Amygdala (tissue), 56 donors: Measurements from ENCODE around the gene SND1.

Experiments
- DNase-seq, 56 donors: peaks; one replicate each; lab custom pipeline; 2025; lab: John Stamatoyannopoulos, UW

SND1 gene

GRCh38 chr7:127760436-127761031 is 108.5 kb downstream of the SND1 start:
- DNase-seq: no peak

GRCh38 chr7:127761196-127761595 is 109.2 kb downstream of the SND1 start:
- no peak for DNase-seq

DNA sequence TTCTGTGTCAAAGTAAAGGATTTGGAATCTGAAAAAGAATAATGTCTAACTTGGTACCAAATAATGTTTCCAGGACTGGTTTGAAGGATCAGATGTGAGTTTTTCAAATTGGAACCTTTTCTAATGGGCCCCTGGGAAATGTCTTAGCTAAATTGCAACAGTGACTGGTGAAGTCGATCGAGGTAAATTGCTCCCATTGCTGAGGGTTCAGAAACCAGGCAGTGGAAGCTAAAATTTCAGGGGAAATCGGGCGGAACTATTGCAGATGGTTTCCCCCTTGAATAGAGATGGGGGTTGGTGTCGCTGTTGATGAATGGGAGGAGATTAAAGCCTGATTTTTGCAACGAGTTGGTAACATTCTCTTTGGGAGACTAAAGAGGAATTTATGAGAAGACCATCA is 112.7 kb downstream of the SND1 start:
- DNase-seq: no peak

DNA sequence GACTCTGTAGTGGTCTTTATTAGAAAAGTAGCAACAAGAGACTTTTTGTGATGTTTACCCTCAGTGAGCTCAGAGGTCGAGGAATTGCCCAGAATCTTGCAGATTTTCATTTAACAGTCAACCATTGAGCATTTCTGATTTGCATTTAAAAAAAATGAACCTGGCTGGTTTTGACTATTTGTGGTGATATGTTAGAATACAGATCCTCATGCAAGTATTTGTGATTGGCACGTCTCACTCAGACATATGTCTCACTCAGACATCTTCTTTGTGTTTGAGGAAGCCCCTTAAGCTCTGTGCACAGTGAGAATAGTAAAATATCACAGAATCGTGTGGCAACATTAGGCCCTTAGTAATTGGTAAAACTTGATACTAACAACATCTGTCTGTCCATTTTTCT is 113.2 kb downstream of the SND1 start:
- no peak for DNase-seq

DNA sequence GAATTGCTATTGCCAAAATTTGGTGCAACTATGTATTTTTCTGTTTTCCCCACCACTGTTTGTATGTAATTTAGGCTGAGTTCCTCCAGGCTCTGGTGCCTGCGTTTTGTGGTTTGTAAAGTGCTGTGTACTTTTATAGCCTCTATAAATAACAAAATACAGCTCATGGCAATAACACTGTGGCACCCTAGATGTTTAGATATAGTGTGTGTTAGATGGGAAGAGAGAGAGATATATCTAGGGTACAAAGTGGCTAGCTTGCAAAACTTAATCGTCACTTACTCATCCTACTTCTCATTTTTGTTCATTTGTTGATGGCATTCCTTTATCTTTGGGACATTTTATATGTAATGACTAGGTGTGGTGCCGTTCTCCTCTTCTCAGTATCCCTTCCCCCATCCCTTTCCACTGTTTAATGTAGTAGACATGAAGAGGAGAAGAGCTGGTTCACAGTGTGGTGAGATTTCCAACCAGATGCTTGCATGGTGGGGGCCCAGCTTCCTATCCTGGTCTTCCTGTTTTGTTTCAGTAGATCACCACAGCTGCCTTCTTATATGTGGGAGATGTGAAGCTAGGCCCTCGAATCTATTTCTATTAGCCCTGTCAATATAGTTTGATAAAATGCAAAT is 115.0 kb downstream of the SND1 start:
- DNase-seq: no peak

DNA sequence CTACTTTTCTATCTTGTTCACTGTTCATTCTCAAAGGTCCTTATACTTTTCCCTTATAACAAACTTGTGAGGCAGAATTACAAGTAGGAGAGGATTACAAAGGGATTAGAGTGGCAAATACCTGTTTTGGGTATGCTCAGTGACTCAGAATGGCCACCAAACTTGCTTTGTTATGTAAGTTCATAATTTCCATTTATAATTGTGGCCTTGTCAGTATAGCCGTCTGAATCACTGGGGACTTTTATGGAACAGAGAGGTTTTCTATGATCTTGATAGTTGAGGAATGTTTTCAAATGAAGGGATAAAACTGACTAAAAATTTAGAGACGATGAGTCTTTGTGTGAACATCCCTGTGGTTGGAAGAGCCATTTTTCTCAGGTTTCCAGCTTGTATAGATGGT is 116.2 kb downstream of the SND1 start:
- no peak for DNase-seq

DNA sequence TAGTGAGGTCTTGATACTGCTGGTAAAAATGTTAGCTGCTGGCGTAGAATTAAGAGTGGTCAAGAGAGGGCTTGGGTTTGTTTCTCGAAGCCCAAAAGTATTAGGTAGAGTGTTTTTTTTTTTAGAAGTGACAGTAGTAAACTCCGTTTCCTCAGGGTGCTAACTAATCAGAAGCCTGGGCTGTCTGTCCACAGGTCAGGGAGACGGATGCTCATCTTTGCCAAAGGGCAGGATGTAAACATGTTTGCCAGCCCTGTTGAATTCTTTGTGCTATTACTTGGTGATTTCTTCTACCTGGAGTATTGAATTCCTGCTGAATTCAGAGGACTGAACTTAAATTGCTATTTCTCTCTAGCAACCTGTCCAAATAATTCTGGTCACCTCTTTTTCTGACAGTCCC is 117.1 kb downstream of the SND1 start:
- no peak for DNase-seq

DNA sequence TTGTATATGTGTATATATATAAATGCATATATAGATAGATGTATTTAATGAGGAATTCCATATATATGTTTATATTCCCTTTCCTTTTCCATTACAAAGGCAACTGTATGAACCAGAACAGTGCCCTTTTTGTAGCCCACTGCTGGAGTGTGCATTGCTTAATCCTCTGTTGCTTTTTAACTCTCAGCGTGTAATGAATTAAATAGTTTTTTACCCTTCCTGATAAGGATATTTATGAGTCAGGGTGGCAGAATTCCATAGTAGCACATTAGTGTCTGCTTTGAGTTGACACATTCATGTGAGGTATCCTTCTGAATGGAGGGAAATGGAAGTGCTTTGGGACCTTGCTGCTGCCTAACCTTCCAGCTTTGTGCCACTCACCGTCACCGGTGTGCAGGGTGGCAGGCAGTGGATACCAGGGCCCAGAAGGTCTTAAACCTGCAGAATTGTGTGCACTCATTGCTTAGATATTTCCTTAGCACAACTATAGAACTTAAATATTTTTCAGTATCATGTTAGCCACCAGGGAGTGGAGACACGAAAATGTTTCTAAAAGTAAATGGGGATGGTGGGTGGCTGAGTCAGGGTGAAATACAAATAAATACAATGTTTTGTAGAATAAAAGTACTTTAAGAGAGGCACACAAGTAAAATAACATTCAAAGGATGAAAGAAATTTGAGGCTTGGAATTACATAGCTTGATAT is 117.9 kb downstream of the SND1 start:
- no peak for DNase-seq

DNA sequence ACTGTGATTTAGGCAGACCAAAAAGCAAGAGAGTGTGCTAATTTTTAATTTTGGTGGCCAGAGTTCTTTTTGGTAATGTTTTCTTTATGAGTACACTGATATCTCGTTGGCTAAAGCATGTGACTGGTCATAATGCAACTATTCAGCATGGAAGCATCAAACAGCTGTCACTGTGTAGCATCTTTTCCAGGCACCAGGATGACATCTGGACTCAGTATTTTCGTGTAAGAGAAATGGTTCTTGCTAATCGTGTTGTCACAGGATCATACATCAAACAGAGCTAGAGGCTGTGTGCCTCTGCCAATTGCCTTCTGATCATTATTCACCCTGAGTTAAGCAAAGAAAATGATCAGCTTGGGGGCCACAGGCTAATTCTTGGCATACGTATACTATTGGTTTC is 118.9 kb downstream of the SND1 start:
- DNase-seq: peak in 1 of 56 donors; percentile 6

GRCh38 chr7:127771707-127772106 is 119.7 kb downstream of the SND1 start:
- no peak for DNase-seq

DNA sequence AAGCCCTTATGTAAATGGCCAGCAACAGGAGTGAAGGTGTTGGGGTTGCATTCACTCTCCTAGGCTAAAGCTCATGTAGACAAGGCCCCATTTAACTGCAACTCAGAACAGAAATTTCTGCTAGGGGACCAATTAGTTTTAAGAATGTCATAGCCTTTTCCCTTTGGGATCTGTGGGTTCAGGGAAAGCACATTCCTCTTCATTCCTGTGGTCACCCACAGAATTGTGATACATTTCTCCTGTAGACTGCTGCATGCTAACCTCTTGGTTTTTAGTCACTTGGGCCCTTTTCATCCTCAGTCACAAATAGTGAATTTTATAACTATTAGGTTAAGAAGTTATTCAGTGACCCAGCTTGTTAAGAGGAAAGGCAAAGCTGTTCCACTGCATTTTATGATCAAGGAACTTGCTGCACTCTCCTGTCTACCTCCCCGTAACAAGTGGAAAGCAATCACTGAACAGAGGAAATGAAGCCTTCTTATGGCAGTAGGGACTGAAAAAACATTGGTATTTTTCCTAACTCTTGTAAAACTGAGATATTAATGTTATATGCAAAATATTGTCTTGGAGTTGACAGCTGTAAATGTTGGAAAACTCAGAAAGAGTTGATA is 124.9 kb downstream of the SND1 start:
- DNase-seq: no peak

DNA sequence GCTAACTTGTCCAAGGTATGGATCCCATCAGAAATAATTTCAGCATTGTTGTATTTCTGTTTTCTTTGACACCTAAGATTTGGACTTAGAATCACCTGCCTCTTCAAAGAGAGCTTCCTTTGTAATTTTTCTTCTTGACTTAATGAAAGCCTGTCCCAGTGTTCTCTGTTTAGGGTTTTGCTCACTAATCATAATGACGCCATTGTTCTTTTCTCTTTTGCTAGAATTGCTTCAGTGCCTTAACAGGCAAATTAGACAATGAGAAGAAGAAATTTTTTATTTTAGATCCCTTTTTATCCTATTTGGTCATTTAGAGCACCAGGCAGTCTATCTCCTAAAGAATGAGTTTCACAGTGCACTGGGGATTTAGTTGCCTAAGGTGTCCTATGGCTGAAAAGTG is 128.5 kb downstream of the SND1 start:
- DNase-seq: no peak

DNA sequence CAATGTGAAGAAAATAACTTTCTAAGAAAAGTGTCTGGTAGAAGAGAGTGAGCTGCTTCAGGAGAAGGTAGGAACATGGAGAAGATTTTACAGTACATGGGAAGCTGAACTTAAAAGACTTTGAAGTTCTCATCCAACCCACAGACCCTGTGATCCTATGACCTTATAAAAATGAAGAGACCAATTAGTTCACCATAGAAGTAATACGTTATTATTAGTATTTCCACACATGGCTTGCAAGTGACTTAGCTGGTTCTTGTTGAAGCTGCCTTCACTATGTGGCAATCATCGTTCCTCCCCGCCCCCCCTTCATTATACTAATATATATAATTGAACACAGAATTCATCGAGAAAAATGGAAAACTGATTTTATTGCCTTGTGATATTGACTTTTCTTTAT is 129.1 kb downstream of the SND1 start:
- DNase-seq: no peak

DNA sequence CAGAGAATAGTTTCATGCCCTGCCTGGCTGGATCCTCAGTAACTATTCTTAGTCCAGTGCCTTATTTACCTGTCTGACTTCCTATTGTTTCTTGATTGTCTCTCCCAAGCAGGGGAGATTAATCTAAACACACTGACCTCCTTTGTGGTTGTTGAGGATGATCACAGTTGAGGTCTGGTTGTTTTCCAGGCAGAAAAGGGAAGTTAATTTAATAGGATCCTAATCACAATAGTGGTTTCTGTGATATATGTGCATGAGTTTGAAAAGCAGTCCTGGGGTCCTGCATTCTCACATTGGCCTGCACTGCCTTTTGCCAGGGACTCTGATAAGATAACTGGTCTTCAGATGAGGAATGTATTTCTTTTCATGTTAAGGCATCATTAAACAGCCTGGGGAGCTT is 130.1 kb downstream of the SND1 start:
- DNase-seq: no peak

DNA sequence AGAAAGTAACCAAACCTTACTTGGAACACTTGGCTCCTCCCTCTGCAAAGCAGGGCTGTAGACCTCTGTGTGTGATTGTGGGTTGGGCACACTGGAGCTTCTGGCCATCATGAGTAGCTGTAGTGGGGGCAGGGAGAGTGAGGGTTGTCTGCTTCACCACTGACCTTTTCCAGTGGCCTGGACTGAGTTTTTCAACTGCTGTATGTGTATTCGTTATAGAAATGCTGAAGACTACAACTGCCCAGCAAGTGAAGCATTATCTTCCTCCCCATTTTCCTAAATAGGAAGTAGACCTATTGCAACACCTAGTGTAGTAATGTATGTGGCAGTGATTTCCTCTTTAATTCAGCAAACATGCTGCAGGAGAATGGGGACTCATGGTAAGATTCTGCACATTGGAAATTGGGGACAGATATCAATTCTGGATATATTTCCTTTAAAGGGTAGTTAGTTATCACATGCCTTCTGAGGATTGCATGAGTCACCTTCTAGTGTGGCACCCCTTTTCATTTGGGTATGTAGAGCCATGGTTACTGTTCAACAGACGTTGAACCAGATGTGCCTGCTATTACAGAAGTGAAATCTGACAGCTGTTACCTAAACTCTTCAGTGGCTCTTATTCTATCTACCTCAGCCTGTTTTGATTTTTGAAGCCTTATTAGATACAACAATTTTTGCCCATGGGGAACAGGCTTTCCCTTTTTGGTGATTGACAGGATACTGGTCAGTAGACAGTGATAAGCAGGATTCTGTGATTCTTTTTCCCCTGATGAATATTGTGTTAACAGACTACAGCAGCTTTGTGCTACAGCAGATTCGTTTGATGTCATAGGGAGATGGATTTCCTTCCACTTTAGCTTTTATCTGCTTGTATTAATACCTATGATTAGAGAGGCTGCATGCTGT is 130.9 kb downstream of the SND1 start:
- no peak for DNase-seq

- no peak for DNase-seq
Measured at GRCh38 chr7:127786184-127786583, 134.2 kb downstream of the SND1 start.

- DNase-seq: no peak
Measured at GRCh38 chr7:127789031-127789430, 137.0 kb downstream of the SND1 start.

- no peak for DNase-seq
Measured at GRCh38 chr7:127791446-127792189, 139.6 kb downstream of the SND1 start.

GRCh38 chr7:127792528-127793342 is 140.7 kb downstream of the SND1 start:
- peak in 7 of 56 donors; percentile 2 to 34 (median 9) for DNase-seq
